NCI-H82 treated with DMSO at 0.1 percent for 48 hours (cell line): ENCODE measurements around the gene NT5DC3.

Source experiments
- DNase-seq: peaks from one replicate; lab custom pipeline; 2025; ENCODE audit not compliant: unreplicated experiment; lab: John Stamatoyannopoulos, UW

NT5DC3 gene

GRCh38 chr12:103840876-103841689 is at the start of gene NT5DC3:
NT5DC3 (minus strand) TSS chr12:103841234; CDS start chr12:103841156, 78 bp downstream.
- peak; percentile 39 for DNase-seq

- no peak for DNase-seq
These were observed 46.7 kb upstream of the NT5DC3 start for GRCh38 chr12:103887738-103888137.

- no peak for DNase-seq
These were observed 45.3 kb upstream of the NT5DC3 start for GRCh38 chr12:103886195-103886797.

- no peak for DNase-seq
These were observed 43.3 kb upstream of the NT5DC3 start for GRCh38 chr12:103884316-103884715.

- DNase-seq: no peak
These were observed 42.9 kb upstream of the NT5DC3 start for GRCh38 chr12:103883908-103884307.

- DNase-seq: no peak
These were observed 42.0 kb upstream of the NT5DC3 start for GRCh38 chr12:103882861-103883596.

GRCh38 chr12:103881261-103881660 is 40.2 kb upstream of the NT5DC3 start:
- no peak for DNase-seq

- no peak for DNase-seq
These were observed 39.5 kb upstream of the NT5DC3 start for GRCh38 chr12:103880299-103881142.

GRCh38 chr12:103879878-103880277 is 38.8 kb upstream of the NT5DC3 start:
- DNase-seq: no peak

GRCh38 chr12:103879048-103879692 is 38.1 kb upstream of the NT5DC3 start:
- no peak for DNase-seq

GRCh38 chr12:103877934-103878510 is 37.0 kb upstream of the NT5DC3 start:
- peak; percentile 64 for DNase-seq

- no peak for DNase-seq
These were observed 36.3 kb upstream of the NT5DC3 start for GRCh38 chr12:103877288-103877687.

GRCh38 chr12:103875666-103876065 is 34.6 kb upstream of the NT5DC3 start:
- no peak for DNase-seq

- no peak for DNase-seq
These were observed 27.2 kb upstream of the NT5DC3 start for GRCh38 chr12:103868215-103868614.

GRCh38 chr12:103865151-103865730 is 24.2 kb upstream of the NT5DC3 start:
- no peak for DNase-seq

GRCh38 chr12:103864710-103865109 is 23.7 kb upstream of the NT5DC3 start:
- no peak for DNase-seq

GRCh38 chr12:103858953-103859601 is 18.0 kb upstream of the NT5DC3 start:
- DNase-seq: no peak

GRCh38 chr12:103858335-103858734 is 17.3 kb upstream of the NT5DC3 start:
- no peak for DNase-seq

GRCh38 chr12:103857164-103857563 is 16.1 kb upstream of the NT5DC3 start:
- no peak for DNase-seq
